GM12873 (cell line): Measurements from ENCODE around the gene R3HDM1.

Experiments
- CTCF ChIP-seq: IDR thresholded peaks from 2 replicates; pipeline ENCODE4 v1.5.1; 2012; ENCODE audit warnings: low read depth, mild to moderate bottlenecking, moderate library complexity, low read length, control low read depth; ENCODE audit not compliant: insufficient read depth; ENCODE audit errors: missing control alignments

The R3HDM1 gene

GRCh38 chr2:135647836-135648579 lies 116.7 kb downstream of the R3HDM1 start:
- no peak for TF ChIP-seq CTCF

- TF ChIP-seq CTCF: no peak
These were observed 119.4 kb downstream of the R3HDM1 start for GRCh38 chr2:135650721-135651120.

- TF ChIP-seq CTCF: no peak
These were observed 120.4 kb downstream of the R3HDM1 start for GRCh38 chr2:135651717-135652116.

GRCh38 chr2:135657806-135658582 lies 126.7 kb downstream of the R3HDM1 start:
- TF ChIP-seq CTCF: no peak

GRCh38 chr2:135662088-135662487 lies 130.8 kb downstream of the R3HDM1 start:
- no peak for TF ChIP-seq CTCF

GRCh38 chr2:135663148-135663700 lies 131.9 kb downstream of the R3HDM1 start:
- no peak for TF ChIP-seq CTCF

- TF ChIP-seq CTCF: no peak
These were observed 133.4 kb downstream of the R3HDM1 start for GRCh38 chr2:135664623-135665068.
